Activated CD4-positive, alpha-beta T cell treated with anti-CD3 and anti-CD28 coated beads, Interleukin-2, amount 10 ng/mL, durations not matched to agents 24 days and 14 days (primary cell): ENCODE data around the gene PLXNB2. TPM values are rescaled to one million over a fixed set of nuclear protein-coding genes. Genes with fewer than 3 reads are reported as not detected.

Source experiments
- DNase-seq: peaks from one replicate; pipeline ENCODE4 v3.0.0; 2022
- H3K27ac Mint-ChIP-seq: one replicate; pipeline ENCODE4 v1.8.0; 2022; ENCODE audit warnings: mild to moderate bottlenecking, mixed read lengths
- H3K27me3 Mint-ChIP-seq: one replicate; pipeline ENCODE4 v1.8.0; 2022; ENCODE audit warnings: mixed read lengths
- H3K36me3 Mint-ChIP-seq: one replicate; pipeline ENCODE4 v1.8.0; 2022; ENCODE audit warnings: low read depth, mild to moderate bottlenecking, mixed read lengths
- H3K4me1 Mint-ChIP-seq: one replicate; pipeline ENCODE4 v1.8.0; 2021; ENCODE audit warnings: mixed read lengths
- H3K4me3 Mint-ChIP-seq: one replicate; pipeline ENCODE4 v1.8.0; 2022; ENCODE audit warnings: mild to moderate bottlenecking, moderate library complexity, mixed read lengths
- H3K9me3 Mint-ChIP-seq: one replicate; pipeline ENCODE4 v1.8.0; 2021; ENCODE audit warnings: mixed read lengths
- intact Hi-C: fragments of 100-400 bp; cut with micrococcal nuclease; formaldehyde crosslinking; loops from one replicate; pipeline ENCODE4 v1.15.1; 2023
- total RNA-seq: library from RNA; stranded (reverse); gene quantifications from 2 replicates; pipeline ENCODE4 v1.2.3, GENCODE V29; 2022

PLXNB2 gene
- total RNA-seq, 1 donor from 2014 or later: 9.5 TPM

DNA sequence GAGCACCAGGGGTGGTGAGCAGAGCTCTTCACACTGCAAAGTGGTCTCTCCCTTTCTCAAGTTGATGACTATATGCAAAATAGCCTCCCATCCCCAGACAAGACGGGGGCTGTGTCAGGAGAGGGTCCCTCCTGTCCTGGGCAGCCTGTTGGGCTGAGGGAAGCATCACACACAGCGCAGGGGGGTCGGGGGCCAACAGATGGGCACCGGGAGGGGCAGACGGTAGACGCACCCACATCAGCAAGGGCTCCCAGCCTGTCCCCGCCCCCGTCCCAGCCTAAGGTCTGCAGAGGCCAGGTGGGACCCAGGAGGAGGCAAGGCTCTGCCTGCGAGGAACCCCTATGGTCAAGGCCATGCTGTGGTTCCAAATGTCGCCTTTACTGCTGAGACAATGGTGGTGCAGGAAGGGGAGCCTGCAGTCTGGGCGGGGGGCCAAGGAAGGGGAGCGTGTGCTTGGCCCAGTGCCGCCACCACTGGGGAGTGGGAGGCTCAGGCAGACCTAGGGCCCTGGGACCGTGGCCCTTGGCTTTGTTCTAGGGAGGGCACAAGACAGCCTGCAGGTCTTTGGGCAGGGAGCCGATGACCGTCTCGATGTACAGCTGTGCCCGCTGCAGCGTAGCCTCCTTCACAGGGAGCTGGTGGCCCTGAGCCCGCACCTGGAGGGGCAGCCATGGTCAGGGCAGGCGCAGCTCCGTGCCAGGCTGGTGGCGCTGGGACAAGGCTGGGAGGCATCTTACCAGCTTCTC, 4.3 kb upstream of the PLXNB2 start:
- Mint-ChIP-seq H3K4me3 (no peak overlapping the region), H3K4me1 (peaks cover 11% of the 10 kb centered on the region), H3K27ac (no peak overlapping the region), H3K9me3 (no peaks in the 10 kb centered on the region), H3K36me3 (no peaks in the 10 kb centered on the region), H3K27me3 (peaks cover 2% of the 10 kb centered on the region)
- intact Hi-C loops: no loop called here
- no peak for DNase-seq

DNA sequence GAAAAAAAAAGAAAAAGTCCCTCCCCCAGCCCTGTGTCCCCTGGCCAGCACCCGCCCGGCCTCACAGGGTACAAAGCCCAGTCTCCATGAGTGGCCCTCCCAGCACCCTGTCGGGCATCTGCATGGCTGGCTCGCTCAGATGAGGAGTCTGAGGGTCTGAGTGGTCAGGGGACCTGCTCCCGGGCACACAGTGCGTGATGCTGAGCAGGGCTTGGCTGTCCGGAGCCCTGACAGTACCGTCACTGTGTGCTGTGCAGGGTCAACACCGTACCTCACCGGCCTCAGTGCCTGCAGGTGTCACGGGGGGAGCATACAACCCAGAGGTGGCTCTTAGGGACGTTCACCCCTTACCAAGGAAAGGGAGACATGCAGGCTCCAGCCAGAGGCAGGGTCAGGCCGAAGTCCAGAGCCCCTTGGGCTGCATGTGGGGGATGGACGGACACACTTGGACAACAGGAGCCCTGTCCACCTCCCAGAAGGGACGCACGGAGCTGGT, 3.6 kb upstream of the PLXNB2 start:
- Mint-ChIP-seq H3K27ac (no peak overlapping the region), H3K4me3 (no peak overlapping the region), H3K4me1 (peaks cover 14% of the 10 kb centered on the region), H3K9me3 (no peaks in the 10 kb centered on the region), H3K36me3 (no peaks in the 10 kb centered on the region), H3K27me3 (peaks cover 6% of the 10 kb centered on the region)
- intact Hi-C loops: no loop called here
- DNase-seq: no peak

DNA sequence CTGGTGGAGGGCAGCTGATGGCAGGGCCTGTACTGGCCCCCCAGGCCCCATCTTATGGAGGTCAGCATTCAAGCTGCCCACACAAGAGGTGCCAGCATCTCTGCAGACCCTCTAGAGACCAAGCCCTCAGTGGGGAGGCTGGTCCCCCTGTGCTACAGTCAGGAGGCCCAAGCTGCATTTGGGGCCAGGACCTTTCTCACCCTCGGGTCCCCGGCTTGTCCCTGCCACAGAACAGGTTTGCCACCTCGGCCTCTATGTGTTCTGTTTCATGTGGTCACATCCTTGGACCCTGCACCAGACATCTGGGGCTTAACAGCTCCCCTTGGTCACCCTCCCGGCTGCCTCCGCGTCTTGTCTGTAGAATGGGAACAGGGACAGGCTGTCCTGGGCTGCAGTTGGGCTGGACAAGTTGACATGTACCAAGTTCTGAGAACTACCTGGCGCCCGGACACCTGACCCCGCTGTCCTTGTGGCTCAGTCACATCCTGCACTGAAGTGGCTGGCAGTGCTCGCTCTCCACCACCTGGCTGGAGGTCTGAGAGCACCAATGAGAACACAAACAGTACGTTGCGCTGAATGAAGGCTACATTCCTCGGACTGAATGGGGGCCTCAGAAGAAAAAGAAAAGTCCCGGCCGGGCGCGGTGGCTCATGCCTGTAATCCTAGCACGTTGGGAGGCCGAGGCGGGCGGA, 2.7 kb upstream of the PLXNB2 start:
- no peaks in the 10 kb centered on the region for H3K36me3 Mint-ChIP-seq
- intact Hi-C loops: no loop called here
- DNase-seq: no peak

DNA sequence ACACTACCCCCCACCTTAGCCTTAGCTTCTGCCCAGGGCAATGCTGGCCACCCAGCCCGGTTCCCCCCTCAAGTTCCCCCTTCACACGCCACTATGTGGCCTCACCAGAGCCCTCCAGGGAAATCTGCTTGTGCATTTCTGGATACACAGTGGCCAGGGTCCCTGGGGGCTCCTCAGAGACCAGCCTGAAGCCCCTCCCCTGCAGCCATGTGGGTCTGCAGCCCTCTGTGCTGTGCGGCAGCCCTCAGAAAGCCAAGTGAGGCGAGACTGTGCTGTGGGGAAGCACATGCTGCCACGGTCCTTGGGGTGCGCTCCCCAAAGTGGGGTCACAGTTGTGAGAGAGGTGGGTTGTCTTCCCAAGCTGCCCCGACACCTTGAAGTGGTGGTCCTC, 2.1 kb upstream of the PLXNB2 start:
- Mint-ChIP-seq H3K4me3 (no peak overlapping the region), H3K4me1 (peaks cover 15% of the 10 kb centered on the region), H3K9me3 (no peaks in the 10 kb centered on the region), H3K27me3 (peaks cover 9% of the 10 kb centered on the region), H3K36me3 (no peaks in the 10 kb centered on the region), H3K27ac (no peak overlapping the region)
- intact Hi-C loops: loop anchor here (5.0 kb wide), 1 partner anchor 37 kb away; the partner anchor contains the start of gene MAPK11
- DNase-seq: no peak

More for the DNA sequence above, 2.7 kb upstream of the PLXNB2 start:
- H3K27ac Mint-ChIP-seq: no peak overlapping the region
- H3K4me1 Mint-ChIP-seq: peaks cover 16% of the 10 kb centered on the region
- H3K4me3 Mint-ChIP-seq: no peak overlapping the region
- no peaks in the 10 kb centered on the region for H3K9me3 Mint-ChIP-seq
- peaks cover 9% of the 10 kb centered on the region for H3K27me3 Mint-ChIP-seq

DNA sequence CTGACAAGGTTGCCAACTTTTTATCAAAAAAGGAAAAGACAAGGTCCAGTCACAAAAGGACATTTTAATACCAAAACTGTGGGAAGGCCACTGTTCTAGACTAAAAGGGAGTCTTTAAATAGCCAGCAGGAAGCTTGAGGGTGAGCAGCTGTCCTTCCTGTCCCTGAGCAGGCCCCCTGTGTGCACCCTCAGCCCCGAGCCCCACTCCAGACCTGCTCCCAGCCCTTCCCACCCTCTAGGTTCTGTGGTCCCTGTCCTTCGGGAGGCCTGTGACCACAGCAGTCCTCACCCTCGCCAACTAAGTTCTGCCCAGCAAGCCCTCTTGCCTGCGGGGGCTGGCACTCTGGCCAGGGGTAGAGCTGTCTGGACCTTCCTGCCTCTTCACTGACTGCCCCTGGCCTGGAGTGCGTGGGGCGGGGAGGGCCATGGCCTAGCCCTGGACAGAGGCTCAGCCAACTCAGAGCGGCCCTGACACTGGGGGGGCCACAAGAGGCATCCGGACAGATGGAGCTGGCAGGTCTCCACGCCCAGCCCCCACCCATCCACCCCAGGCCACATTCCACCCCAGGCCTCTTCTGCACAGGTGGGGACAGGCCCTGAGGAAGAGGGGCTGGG, 1.6 kb upstream of the PLXNB2 start:
- DNase-seq: no peak
- Mint-ChIP-seq H3K27ac (peak overlapping the region; percentile 70), H3K36me3 (no peaks in the 10 kb centered on the region), H3K9me3 (no peaks in the 10 kb centered on the region), H3K27me3 (peaks cover 9% of the 10 kb centered on the region), H3K4me3 (peak overlapping the region; percentile 59), H3K4me1 (peaks cover 10% of the 10 kb centered on the region)
- intact Hi-C loops: loop anchor here (5.0 kb wide), 1 partner anchor 37 kb away; the partner anchor contains the start of gene MAPK11

DNA sequence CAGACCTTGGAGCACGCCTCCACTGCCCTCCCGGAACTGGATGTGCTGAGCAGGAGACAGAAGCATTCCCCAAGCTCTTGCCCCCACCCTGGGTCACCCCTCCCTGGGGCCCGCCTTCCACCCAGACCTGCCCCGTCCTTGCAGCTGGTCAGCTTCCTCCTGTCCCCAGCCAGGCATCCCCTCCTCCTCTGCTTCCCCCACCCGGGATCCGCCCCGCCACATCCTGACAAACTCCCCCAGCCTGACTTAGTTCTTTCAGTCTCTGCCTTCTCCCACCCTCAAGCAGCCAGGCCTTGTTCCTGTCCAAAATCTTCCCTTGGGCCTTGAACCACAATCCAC, 1.1 kb upstream of the PLXNB2 start:
- peak overlapping the region; percentile 70 for H3K27ac Mint-ChIP-seq
- H3K36me3 Mint-ChIP-seq: no peaks in the 10 kb centered on the region
- intact Hi-C loops: loop anchor here (5.0 kb wide), 1 partner anchor 36 kb away; the partner anchor contains the start of gene MAPK11
- H3K27me3 Mint-ChIP-seq: peaks cover 9% of the 10 kb centered on the region
- no peaks in the 10 kb centered on the region for H3K9me3 Mint-ChIP-seq
- no peak for DNase-seq
- H3K4me3 Mint-ChIP-seq: peak overlapping the region; percentile 59
- H3K4me1 Mint-ChIP-seq: peaks cover 10% of the 10 kb centered on the region

DNA sequence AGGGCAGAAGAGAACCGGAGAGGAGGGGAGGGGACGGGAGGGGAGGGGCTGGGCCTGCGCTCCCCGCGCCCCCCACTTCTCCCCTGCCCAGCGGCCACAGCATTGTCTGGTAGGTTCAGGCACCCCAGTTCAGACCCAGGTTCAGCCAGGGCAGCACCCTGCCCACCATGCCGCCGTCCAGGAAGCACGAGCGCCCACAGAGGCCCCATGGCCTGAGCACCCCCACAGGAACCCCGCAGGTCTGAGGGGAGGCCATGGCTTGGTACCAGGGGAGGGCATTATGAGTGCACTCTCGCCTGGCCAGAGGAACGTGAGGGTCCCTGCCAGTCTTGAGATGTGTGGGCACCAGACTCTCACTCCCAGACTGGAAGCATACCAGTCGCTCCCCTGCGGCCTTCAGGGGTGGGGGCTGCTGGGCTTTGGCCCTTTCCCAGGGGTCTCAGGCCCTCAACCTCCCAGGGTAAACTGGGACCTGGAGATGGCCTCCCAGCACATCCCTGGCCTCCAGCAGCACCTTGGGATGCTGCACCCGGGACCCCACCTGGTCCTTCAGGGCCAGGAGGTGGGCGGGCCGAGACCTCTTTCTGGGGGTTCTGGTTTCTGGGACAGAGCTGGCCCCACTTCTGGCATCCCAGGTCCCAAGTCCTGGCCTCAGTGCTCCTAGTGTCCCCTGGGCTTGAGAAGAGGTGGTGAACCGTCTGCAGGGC, 597 bp upstream of the PLXNB2 start:
- Mint-ChIP-seq H3K4me1 (peaks cover 10% of the 10 kb centered on the region), H3K9me3 (no peaks in the 10 kb centered on the region), H3K27me3 (peaks cover 9% of the 10 kb centered on the region), H3K27ac (no peak overlapping the region), H3K4me3 (no peak overlapping the region), H3K36me3 (no peaks in the 10 kb centered on the region)
- no peak for DNase-seq
- intact Hi-C loops: loop anchor here (5.0 kb wide), 1 partner anchor 36 kb away; the partner anchor contains the start of gene MAPK11

DNA sequence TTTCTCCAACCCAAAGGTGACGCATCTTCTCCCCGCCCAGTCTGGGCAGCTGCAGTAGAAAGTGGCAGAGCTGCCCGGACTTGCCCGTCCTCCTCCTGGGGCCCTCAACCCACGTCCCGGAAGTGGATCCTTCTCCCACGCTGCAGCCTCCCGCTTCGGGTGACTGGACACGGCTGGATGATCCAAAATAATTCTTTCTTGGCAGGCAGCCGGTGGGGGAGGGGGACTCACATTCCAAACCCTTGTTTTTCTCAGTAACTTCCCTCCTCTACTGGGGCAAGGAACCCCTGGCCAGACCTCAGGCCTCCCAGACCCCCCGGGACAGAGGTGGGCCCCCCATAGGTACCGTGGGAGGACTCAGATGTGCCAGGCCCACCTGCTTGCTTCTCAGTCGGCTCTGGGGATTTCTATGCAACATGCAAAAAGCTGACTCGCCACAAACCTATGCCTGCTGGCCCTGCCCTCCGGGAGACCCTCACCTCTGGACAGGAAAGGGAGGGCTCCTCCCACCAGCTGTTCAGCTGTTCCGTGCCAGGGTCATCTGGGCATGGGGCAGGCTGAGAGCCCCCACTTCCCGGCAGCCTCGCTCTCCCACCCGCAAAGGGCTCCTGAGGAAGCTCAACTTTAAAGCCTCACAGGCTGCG, 1.4 kb downstream of the PLXNB2 start:
- H3K36me3 Mint-ChIP-seq: no peaks in the 10 kb centered on the region
- no peak for DNase-seq
- peaks cover 10% of the 10 kb centered on the region for H3K4me1 Mint-ChIP-seq
- peak overlapping the region; percentile 69 for H3K4me3 Mint-ChIP-seq
- no peaks in the 10 kb centered on the region for H3K9me3 Mint-ChIP-seq
- peaks cover 12% of the 10 kb centered on the region for H3K27me3 Mint-ChIP-seq
- intact Hi-C loops: loop anchor here (5.0 kb wide), 1 partner anchor 34 kb away; the partner anchor contains the start of gene MAPK11
- peak overlapping the region; percentile 29 for H3K27ac Mint-ChIP-seq

DNA sequence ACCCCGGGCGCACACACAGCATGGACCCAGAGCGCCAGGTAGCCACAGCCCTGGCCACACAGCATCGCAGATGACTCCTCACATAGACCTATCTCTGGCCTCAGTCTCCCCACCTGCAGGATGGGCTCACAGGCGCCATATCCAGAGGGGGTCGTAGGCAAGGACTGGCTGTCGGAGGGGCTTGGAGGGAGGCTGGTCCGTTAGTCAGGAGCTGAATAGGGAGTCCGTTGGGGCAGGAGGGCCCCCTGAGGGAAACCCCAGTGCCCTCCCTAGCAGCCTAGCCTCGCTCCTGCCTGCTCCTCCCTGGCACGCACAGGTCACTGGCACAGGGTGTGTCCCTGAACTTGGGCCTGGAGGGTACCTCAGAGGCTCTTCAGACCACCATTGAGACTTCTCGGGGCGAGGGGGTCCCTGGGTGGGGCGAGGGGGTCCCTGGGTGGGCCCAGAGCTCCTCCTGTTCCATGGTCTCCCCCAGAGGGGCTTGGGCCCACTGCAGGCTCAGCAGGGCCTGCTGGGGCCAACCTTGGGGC, 2.0 kb downstream of the PLXNB2 start:
- Mint-ChIP-seq H3K4me3 (no peak overlapping the region), H3K4me1 (peaks cover 10% of the 10 kb centered on the region), H3K27me3 (peaks cover 15% of the 10 kb centered on the region), H3K9me3 (no peaks in the 10 kb centered on the region), H3K36me3 (no peaks in the 10 kb centered on the region), H3K27ac (no peak overlapping the region)
- intact Hi-C loops: loop anchor here (5.0 kb wide), 1 partner anchor 33 kb away; the partner anchor contains the start of gene MAPK11
- DNase-seq: no peak

DNA sequence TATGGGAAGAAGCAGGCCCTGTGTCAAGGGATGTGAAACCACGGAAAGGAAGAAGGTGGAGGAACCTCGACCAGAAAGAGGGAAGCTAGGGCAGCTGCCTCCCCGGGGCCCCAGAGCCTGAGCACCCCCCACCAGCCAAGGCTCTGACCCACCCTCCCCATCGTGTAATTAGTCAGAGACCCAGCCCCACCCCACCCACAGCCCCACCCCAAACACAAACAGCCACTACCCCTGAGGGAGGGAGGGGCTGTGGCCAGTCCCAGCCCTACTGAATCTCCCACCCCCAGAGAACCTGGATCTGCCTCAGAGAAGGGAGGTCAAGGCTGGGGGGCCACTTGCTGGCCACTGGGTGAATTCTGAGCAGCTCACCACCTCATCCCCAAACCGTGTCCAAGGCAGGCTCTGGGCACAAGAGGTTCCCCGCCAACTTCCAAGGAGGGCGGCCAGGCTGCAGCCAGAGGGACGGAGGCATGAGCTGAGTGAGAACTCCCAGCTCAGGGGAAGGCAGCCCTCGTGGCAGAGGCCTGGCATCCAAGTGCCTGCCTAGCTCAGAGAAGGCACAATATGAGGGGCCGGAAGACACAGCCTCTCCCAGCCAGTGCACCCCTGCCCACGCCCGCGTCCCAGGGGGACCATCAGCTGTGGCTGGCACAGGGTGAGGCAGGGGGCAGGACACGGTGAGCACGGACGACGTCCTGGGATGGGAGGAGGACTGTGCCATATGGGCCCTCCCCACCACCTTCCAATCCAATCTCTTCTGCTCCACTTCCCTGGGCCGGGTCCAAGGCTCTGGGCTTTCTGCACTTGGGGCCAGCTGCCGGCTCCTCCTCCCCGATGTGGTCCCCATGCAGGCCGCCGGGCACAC, 2.7 kb downstream of the PLXNB2 start:
- Mint-ChIP-seq H3K4me1 (peaks cover 10% of the 10 kb centered on the region), H3K27me3 (peaks cover 15% of the 10 kb centered on the region), H3K27ac (no peak overlapping the region), H3K36me3 (no peaks in the 10 kb centered on the region), H3K4me3 (no peak overlapping the region), H3K9me3 (no peaks in the 10 kb centered on the region)
- intact Hi-C loops: loop anchor here (5.0 kb wide), 1 partner anchor 32 kb away; the partner anchor contains the start of gene MAPK11
- no peak for DNase-seq

DNA sequence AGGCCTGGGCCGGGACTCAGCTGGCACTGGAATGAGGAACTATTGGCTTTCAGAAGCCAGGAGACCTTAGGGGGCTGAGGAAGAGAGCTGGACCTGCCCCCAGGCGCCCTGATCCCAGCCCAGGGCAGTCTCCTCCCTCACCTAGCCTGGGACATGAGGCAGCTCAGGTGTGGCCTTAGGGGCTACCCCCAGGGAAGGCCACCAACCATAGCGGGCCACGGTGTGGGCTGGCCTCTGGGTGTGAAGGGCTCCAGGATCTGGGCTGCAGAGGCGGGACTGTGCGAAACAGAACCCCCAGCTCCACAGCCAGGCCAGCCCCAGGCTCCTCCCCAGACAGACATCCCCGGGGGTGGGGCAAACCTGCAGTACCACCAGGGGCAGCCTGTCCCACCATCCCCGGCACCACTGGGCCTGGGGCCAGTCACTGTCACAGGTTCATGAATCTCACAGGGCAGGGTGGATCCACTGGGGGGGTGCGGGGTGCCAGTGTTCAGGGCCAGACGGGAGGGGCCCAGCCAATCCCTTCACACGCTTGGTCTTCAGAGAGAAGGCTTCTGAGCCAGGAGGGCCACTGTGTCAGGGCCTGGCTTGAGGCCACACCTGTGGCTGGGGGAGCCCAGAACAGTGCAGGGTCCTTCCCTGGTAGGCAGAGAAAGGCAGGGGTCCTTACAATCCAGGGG, 3.5 kb downstream of the PLXNB2 start:
- Mint-ChIP-seq H3K27me3 (peaks cover 15% of the 10 kb centered on the region), H3K27ac (no peak overlapping the region), H3K4me1 (peaks cover 10% of the 10 kb centered on the region), H3K4me3 (no peak overlapping the region), H3K36me3 (no peaks in the 10 kb centered on the region), H3K9me3 (no peaks in the 10 kb centered on the region)
- intact Hi-C loops: no loop called here
- DNase-seq: no peak

DNA sequence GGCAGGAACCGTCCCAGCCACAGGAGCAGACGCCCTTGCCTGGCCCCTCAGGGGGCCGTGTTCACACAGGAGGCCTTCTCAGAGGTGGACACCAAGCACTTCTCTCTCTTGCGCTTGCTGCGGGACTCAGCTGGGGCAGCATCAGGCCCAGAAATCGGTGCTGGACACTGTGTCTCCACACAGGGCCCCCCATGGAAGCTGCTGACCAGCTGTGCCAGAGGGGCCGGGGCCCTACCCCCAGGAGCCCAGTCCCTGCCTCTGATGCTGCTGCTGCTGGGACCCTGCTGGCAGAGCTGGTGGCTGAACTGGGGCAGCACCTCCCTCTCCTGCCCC, 4.0 kb downstream of the PLXNB2 start:
- no peaks in the 10 kb centered on the region for H3K36me3 Mint-ChIP-seq
- DNase-seq: no peak
- intact Hi-C loops: no loop called here
- no peak overlapping the region for H3K27ac Mint-ChIP-seq
- no peak overlapping the region for H3K4me3 Mint-ChIP-seq
- peaks cover 18% of the 10 kb centered on the region for H3K27me3 Mint-ChIP-seq
- peaks cover 8% of the 10 kb centered on the region for H3K4me1 Mint-ChIP-seq
- no peaks in the 10 kb centered on the region for H3K9me3 Mint-ChIP-seq
